Ishikawa (cell line): ENCODE data around the gene KPNA2.

ENCODE experiments used
- CEBPB ChIP-seq: IDR thresholded peaks from 2 replicates; pipeline ENCODE4 v1.6.1; 2012
- EGR1 ChIP-seq: IDR thresholded peaks from 2 replicates; pipeline ENCODE4 v1.6.1; 2012
- EP300 ChIP-seq: IDR thresholded peaks from 2 replicates; pipeline ENCODE4 v1.6.1; 2012; ENCODE audit warnings: borderline replicate concordance
- RAD21 ChIP-seq: IDR thresholded peaks from 2 replicates; pipeline ENCODE4 v1.6.1; 2012; ENCODE audit warnings: low read depth
- TAF1 ChIP-seq: IDR thresholded peaks from 2 replicates; pipeline ENCODE4 v1.6.1; 2012; ENCODE audit warnings: low read depth, mild to moderate bottlenecking
- TEAD4 ChIP-seq: IDR thresholded peaks from 2 replicates; pipeline ENCODE4 v1.6.1; 2012
- YY1 ChIP-seq: IDR thresholded peaks from 2 replicates; pipeline ENCODE4 v1.6.1; 2012; ENCODE audit warnings: low read depth
- TF ChIP-seq, protein P1 (sequence below): IDR thresholded peaks from 2 replicates; pipeline ENCODE4 v1.6.1; 2012; ENCODE audit warnings: low read depth, mild to moderate bottlenecking

- TF ChIP-seq CEBPB (no peak), RAD21 (no peak), TAF1 (no peak), YY1 (no peak), EP300 (no peak), EGR1 (no peak), TEAD4 (no peak)
- TF ChIP-seq, protein P1, sequence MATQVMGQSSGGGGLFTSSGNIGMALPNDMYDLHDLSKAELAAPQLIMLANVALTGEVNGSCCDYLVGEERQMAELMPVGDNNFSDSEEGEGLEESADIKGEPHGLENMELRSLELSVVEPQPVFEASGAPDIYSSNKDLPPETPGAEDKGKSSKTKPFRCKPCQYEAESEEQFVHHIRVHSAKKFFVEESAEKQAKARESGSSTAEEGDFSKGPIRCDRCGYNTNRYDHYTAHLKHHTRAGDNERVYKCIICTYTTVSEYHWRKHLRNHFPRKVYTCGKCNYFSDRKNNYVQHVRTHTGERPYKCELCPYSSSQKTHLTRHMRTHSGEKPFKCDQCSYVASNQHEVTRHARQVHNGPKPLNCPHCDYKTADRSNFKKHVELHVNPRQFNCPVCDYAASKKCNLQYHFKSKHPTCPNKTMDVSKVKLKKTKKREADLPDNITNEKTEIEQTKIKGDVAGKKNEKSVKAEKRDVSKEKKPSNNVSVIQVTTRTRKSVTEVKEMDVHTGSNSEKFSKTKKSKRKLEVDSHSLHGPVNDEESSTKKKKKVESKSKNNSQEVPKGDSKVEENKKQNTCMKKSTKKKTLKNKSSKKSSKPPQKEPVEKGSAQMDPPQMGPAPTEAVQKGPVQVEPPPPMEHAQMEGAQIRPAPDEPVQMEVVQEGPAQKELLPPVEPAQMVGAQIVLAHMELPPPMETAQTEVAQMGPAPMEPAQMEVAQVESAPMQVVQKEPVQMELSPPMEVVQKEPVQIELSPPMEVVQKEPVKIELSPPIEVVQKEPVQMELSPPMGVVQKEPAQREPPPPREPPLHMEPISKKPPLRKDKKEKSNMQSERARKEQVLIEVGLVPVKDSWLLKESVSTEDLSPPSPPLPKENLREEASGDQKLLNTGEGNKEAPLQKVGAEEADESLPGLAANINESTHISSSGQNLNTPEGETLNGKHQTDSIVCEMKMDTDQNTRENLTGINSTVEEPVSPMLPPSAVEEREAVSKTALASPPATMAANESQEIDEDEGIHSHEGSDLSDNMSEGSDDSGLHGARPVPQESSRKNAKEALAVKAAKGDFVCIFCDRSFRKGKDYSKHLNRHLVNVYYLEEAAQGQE: no peak
Measured at GRCh38 chr17:68096111-68096510, 60.6 kb downstream of the KPNA2 start.
